Vagina (tissue), 2 donors: ENCODE measurements around the gene CALML5. TPM values are rescaled to one million over a fixed set of nuclear protein-coding genes. Genes with fewer than 3 reads are reported as not detected.

Experiments used
- DNase-seq, 2 donors: peaks; one replicate each; pipeline ENCODE4 v3.0.0-alpha.2; 2017; ENCODE audit errors: extremely low spot score in 2 of 2
- H3K27ac ChIP-seq: fragments of 200-600 bp; sonication (generic); one replicate; pipeline ENCODE4 v1.5.1; 2019
- H3K27me3 ChIP-seq: fragments of 200-600 bp; sonication (generic); one replicate; pipeline ENCODE4 v1.5.1; 2019
- H3K36me3 ChIP-seq, 2 donors: fragments of 200-600 bp; sonication (generic); one replicate each; pipeline ENCODE4 v1.5.1; 2017 to 2019
- H3K4me1 ChIP-seq: fragments of 200-600 bp; sonication (generic); one replicate; pipeline ENCODE4 v1.5.1; 2019
- H3K4me3 ChIP-seq, 2 donors: fragments of 200-600 bp; sonication (generic); 1 replicate in 1 of 2; 2 replicates in 1 of 2; pipeline ENCODE4 v1.5.1; 2016 to 2019
- H3K9me3 ChIP-seq: fragments of 200-600 bp; sonication (generic); one replicate; pipeline ENCODE4 v1.5.1; 2019
- CTCF ChIP-seq, 3 experiments: fragments of 450-650 bp in 2 of 3; fragments of 200-600 bp in 1 of 3; sonication (generic) in 1 of 3; IDR thresholded peaks; one replicate each; pipeline ENCODE4 v1.5.1; 2017 to 2019; ENCODE audit warnings: antibody characterized with exemption in 3 of 3, mild to moderate bottlenecking in 2 of 3, moderate library complexity in 2 of 3
- POLR2A ChIP-seq, 2 donors: fragments of 450-650 bp; IDR thresholded peaks; one replicate each; pipeline ENCODE4 v1.6.1; 2017; ENCODE audit warnings: antibody characterized with exemption in 2 of 2, mild to moderate bottlenecking in 2 of 2, moderate library complexity in 2 of 2
- POLR2AphosphoS5 ChIP-seq, 2 donors: sonication (generic); formaldehyde crosslinking; IDR thresholded peaks; one replicate each; pipeline ENCODE4 v1.9.0; 2017; ENCODE audit warnings: antibody characterized with exemption in 2 of 2, mild to moderate bottlenecking in 2 of 2, low read depth in 1 of 2; ENCODE audit not compliant: insufficient read depth in 1 of 2
- intact Hi-C: fragments of 100-400 bp; cut with DNase I; formaldehyde crosslinking; loops from one replicate; pipeline ENCODE4 v1.15.1; 2023
- total RNA-seq: library from RNA; depleted of rRNA; stranded (reverse); fragments of >200 nt; gene quantifications from one replicate; pipeline ENCODE4 v1.2.3, GENCODE V29; 2016

CALML5 gene
- total RNA-seq, 1 donor from 2014 or later, result 102 TPM

- Histone ChIP-seq H3K27me3 (no peaks in the 10 kb centered on the region), H3K36me3 (no peaks in the 10 kb centered on the region), H3K4me3 (no peak overlapping the region), H3K4me1 (peaks cover 31% of the 10 kb centered on the region), H3K9me3 (peaks cover 4% of the 10 kb centered on the region), H3K27ac (no peak overlapping the region)
- intact Hi-C loops, result no loop called here
- DNase-seq, result no peak
- TF ChIP-seq POLR2AphosphoS5 (IDR thresholded peaks at IDR 0.05; ENCODE audit: insufficient read depth in 1 of 2, low read depth in 1 of 2) (no peak), CTCF (IDR thresholded peaks at IDR 0.05) (no peak), POLR2A (IDR thresholded peaks at IDR 0.05) (no peak)
These were observed 42.7 kb upstream of the CALML5 start for GRCh38 chr10:5542100-5542499.

GRCh38 chr10:5540891-5541290 lies 41.5 kb upstream of the CALML5 start:
- H3K9me3 ChIP-seq, result peaks cover 4% of the 10 kb centered on the region
- no peaks in the 10 kb centered on the region for H3K36me3 ChIP-seq
- H3K4me3 ChIP-seq, result no peak overlapping the region
- TF ChIP-seq POLR2AphosphoS5 (IDR thresholded peaks at IDR 0.05; ENCODE audit: insufficient read depth in 1 of 2, low read depth in 1 of 2), result no peak
- no peaks in the 10 kb centered on the region for H3K27me3 ChIP-seq
- H3K4me1 ChIP-seq, result peaks cover 25% of the 10 kb centered on the region
- DNase-seq, result no peak
- H3K27ac ChIP-seq, result no peak overlapping the region
- intact Hi-C loops, result no loop called here

GRCh38 chr10:5540080-5540479 lies 40.7 kb upstream of the CALML5 start:
- Histone ChIP-seq H3K27me3 (no peaks in the 10 kb centered on the region), H3K27ac (no peak overlapping the region), H3K36me3 (no peaks in the 10 kb centered on the region), H3K9me3 (peaks cover 4% of the 10 kb centered on the region), H3K4me1 (peaks cover 21% of the 10 kb centered on the region), H3K4me3 (no peak overlapping the region)
- no peak for DNase-seq
- intact Hi-C loops, result no loop called here
- TF ChIP-seq CTCF (IDR thresholded peaks at IDR 0.05) (no peak), POLR2AphosphoS5 (IDR thresholded peaks at IDR 0.05; ENCODE audit: insufficient read depth in 1 of 2, low read depth in 1 of 2) (no peak), POLR2A (IDR thresholded peaks at IDR 0.05) (no peak)

- Histone ChIP-seq H3K9me3 (peaks cover 4% of the 10 kb centered on the region), H3K27me3 (no peaks in the 10 kb centered on the region), H3K27ac (no peak overlapping the region), H3K36me3 (no peaks in the 10 kb centered on the region), H3K4me1 (peaks cover 28% of the 10 kb centered on the region), H3K4me3 (no peak overlapping the region)
- no peak for TF ChIP-seq POLR2AphosphoS5 (IDR thresholded peaks at IDR 0.05; ENCODE audit: insufficient read depth in 1 of 2, low read depth in 1 of 2)
- no peak for TF ChIP-seq CTCF (IDR thresholded peaks at IDR 0.05)
- no peak for TF ChIP-seq POLR2A (IDR thresholded peaks at IDR 0.05)
- intact Hi-C loops, result loop anchor here (10.0 kb wide), 2 partner anchors 86 to 94 kb away; no protein-coding TSS in a partner anchor
- no peak for DNase-seq
These were observed 39.7 kb upstream of the CALML5 start for GRCh38 chr10:5538892-5539651.

- TF ChIP-seq CTCF (IDR thresholded peaks at IDR 0.05), result no peak
- peak in 1 of 2 donors; percentile 42 for TF ChIP-seq POLR2AphosphoS5 (IDR thresholded peaks at IDR 0.05; ENCODE audit: insufficient read depth in 1 of 2, low read depth in 1 of 2)
- no peaks in the 10 kb centered on the region for H3K27me3 ChIP-seq
- no peak overlapping the region for H3K27ac ChIP-seq
- H3K36me3 ChIP-seq, result no peaks in the 10 kb centered on the region
- H3K9me3 ChIP-seq, result peaks cover 4% of the 10 kb centered on the region
- H3K4me1 ChIP-seq, result peaks cover 30% of the 10 kb centered on the region
- no peak overlapping the region for H3K4me3 ChIP-seq
- DNase-seq, result no peak
- intact Hi-C loops, result loop anchor here (10.0 kb wide), 2 partner anchors 86 to 94 kb away; no protein-coding TSS in a partner anchor
These were observed 39.1 kb upstream of the CALML5 start for GRCh38 chr10:5538446-5538845.
